Skin epidermis (tissue), 12 donors: ENCODE data around the gene TRIM17.

Source experiments
- H3K27ac ChIP-seq, 21 experiments: fragments of 200-600 bp; sonication (generic) in 11 of 21; one replicate each; pipeline ENCODE4 v1.5.0; 2020; ENCODE audit warnings: mild to moderate bottlenecking in 3 of 21, inconsistent platforms in 2 of 21, moderate library complexity in 2 of 21
- H3K4me3 ChIP-seq, 7 experiments: fragments of 200-600 bp; sonication (generic) in 2 of 7; one replicate each; pipeline ENCODE4 v1.5.0; 2020; ENCODE audit warnings: inconsistent platforms in 2 of 7, mild to moderate bottlenecking in 2 of 7, moderate library complexity in 1 of 7

The TRIM17 gene

GRCh38 chr1:228373004-228373680, 43.5 kb downstream of the TRIM17 start:
- H3K27ac ChIP-seq: no peak overlapping the region
- H3K4me3 ChIP-seq: no peak overlapping the region

- Histone ChIP-seq H3K4me3 (no peak overlapping the region), H3K27ac (no peak overlapping the region)
Measured at GRCh38 chr1:228372183-228373003, 44.3 kb downstream of the TRIM17 start.

- H3K27ac ChIP-seq: no peak overlapping the region
Measured at GRCh38 chr1:228371741-228372182, 44.9 kb downstream of the TRIM17 start.

GRCh38 chr1:228370941-228371740, 45.5 kb downstream of the TRIM17 start:
- no peak overlapping the region for H3K4me3 ChIP-seq
- H3K27ac ChIP-seq: no peak overlapping the region

More at GRCh38 chr1:228371741-228372182, 44.9 kb downstream of the TRIM17 start:
- no peak overlapping the region for H3K4me3 ChIP-seq

GRCh38 chr1:228370439-228370940, 46.2 kb downstream of the TRIM17 start:
- H3K4me3 ChIP-seq: no peak overlapping the region
- H3K27ac ChIP-seq: no peak overlapping the region

GRCh38 chr1:228369608-228370438, 46.8 kb downstream of the TRIM17 start:
- H3K27ac ChIP-seq: no peak overlapping the region
- no peak overlapping the region for H3K4me3 ChIP-seq

GRCh38 chr1:228368801-228369607, 47.7 kb downstream of the TRIM17 start:
- Histone ChIP-seq H3K27ac (no peak overlapping the region), H3K4me3 (no peak overlapping the region)

- H3K27ac ChIP-seq: no peak overlapping the region
- no peak overlapping the region for H3K4me3 ChIP-seq
Measured at GRCh38 chr1:228367798-228368791, 48.6 kb downstream of the TRIM17 start.

GRCh38 chr1:228366866-228367741, 49.6 kb downstream of the TRIM17 start:
- no peak overlapping the region for H3K27ac ChIP-seq
- H3K4me3 ChIP-seq: no peak overlapping the region

GRCh38 chr1:228366062-228366865, 50.4 kb downstream of the TRIM17 start:
- H3K27ac ChIP-seq: no peak overlapping the region

GRCh38 chr1:228365271-228366061, 51.2 kb downstream of the TRIM17 start:
- H3K27ac ChIP-seq: no peak overlapping the region
- H3K4me3 ChIP-seq: no peak overlapping the region

More at GRCh38 chr1:228366062-228366865, 50.4 kb downstream of the TRIM17 start:
- no peak overlapping the region for H3K4me3 ChIP-seq

GRCh38 chr1:228364706-228365213, 51.9 kb downstream of the TRIM17 start:
- no peak overlapping the region for H3K27ac ChIP-seq
- no peak overlapping the region for H3K4me3 ChIP-seq

- Histone ChIP-seq H3K4me3 (no peak overlapping the region), H3K27ac (no peak overlapping the region)
Measured at GRCh38 chr1:228364068-228364705, 52.5 kb downstream of the TRIM17 start.

- H3K4me3 ChIP-seq: no peak overlapping the region
- no peak overlapping the region for H3K27ac ChIP-seq
Measured at GRCh38 chr1:228363686-228364067, 53.0 kb downstream of the TRIM17 start.
